ENCODE measurements around the gene LSAMP. TPM values are rescaled to one million over a fixed set of nuclear protein-coding genes. Genes with fewer than 3 reads are reported as not detected.

Gene LSAMP
- polyA plus RNA-seq, 1 of the 3 experiments (the other 2 are of a cell fraction) = 6.6 TPM

- TF ChIP-seq, protein P1, sequence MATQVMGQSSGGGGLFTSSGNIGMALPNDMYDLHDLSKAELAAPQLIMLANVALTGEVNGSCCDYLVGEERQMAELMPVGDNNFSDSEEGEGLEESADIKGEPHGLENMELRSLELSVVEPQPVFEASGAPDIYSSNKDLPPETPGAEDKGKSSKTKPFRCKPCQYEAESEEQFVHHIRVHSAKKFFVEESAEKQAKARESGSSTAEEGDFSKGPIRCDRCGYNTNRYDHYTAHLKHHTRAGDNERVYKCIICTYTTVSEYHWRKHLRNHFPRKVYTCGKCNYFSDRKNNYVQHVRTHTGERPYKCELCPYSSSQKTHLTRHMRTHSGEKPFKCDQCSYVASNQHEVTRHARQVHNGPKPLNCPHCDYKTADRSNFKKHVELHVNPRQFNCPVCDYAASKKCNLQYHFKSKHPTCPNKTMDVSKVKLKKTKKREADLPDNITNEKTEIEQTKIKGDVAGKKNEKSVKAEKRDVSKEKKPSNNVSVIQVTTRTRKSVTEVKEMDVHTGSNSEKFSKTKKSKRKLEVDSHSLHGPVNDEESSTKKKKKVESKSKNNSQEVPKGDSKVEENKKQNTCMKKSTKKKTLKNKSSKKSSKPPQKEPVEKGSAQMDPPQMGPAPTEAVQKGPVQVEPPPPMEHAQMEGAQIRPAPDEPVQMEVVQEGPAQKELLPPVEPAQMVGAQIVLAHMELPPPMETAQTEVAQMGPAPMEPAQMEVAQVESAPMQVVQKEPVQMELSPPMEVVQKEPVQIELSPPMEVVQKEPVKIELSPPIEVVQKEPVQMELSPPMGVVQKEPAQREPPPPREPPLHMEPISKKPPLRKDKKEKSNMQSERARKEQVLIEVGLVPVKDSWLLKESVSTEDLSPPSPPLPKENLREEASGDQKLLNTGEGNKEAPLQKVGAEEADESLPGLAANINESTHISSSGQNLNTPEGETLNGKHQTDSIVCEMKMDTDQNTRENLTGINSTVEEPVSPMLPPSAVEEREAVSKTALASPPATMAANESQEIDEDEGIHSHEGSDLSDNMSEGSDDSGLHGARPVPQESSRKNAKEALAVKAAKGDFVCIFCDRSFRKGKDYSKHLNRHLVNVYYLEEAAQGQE (IDR thresholded peaks at IDR 0.05; ENCODE audit: low read depth, low read length) = no peak
- TF ChIP-seq MXI1 (IDR thresholded peaks at IDR 0.05; ENCODE audit: low read depth, low read length) (no peak), TEAD4 (IDR thresholded peaks at IDR 0.05; ENCODE audit: borderline replicate concordance, insufficient read depth) (no peak)
Observed at GRCh38 chr3:115930168-115930567, 515.1 kb downstream of the LSAMP start (continued).

DNA sequence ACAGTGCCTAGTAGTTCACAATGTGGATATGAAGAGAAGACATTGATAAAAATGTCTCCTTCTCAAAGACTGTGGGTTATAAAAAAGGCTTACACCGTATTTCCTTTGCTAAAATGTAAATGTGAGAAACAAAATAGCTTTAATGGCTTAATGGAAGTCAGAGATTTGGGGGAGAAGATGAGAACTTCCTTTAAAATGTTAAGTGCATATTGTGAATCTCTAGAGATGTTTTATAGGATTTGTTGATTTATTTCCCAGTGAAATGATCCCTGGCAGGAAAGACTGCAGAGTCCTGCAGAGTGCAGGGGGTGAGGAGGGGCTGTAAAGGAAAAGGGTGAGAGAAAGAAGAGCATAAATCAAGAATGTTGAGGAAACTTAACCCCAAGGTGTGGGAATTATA, 516.9 kb downstream of the LSAMP start:
- no peaks in the 10 kb centered on the region for H3K9me2 ChIP-seq
- ChIA-PET CTCF (interaction anchor here (2.1 kb wide), 1 partner anchor 9 kb away, joined by 7 read pairs; no protein-coding TSS in a partner anchor), POLR2A (no interaction called here)
- no peaks in the 10 kb centered on the region for H3K9me3 ChIP-seq
- no peaks in the 10 kb centered on the region for H3F3A ChIP-seq (replicated peaks; ENCODE audit: insufficient read depth)
- no peaks in the 10 kb centered on the region for H3K36me3 ChIP-seq (replicated peaks in 1 of 2; ENCODE audit: control insufficient read depth in 1 of 2, insufficient read depth in 2 of 2, low read length in 1 of 2)
- TF ChIP-seq YY1 (IDR thresholded peaks at IDR 0.05; ENCODE audit: low read depth) = no peak
- no peak for TF ChIP-seq SMC3 (IDR thresholded peaks at IDR 0.05; ENCODE audit: low read depth, low read length)
- TF ChIP-seq, protein P2, sequence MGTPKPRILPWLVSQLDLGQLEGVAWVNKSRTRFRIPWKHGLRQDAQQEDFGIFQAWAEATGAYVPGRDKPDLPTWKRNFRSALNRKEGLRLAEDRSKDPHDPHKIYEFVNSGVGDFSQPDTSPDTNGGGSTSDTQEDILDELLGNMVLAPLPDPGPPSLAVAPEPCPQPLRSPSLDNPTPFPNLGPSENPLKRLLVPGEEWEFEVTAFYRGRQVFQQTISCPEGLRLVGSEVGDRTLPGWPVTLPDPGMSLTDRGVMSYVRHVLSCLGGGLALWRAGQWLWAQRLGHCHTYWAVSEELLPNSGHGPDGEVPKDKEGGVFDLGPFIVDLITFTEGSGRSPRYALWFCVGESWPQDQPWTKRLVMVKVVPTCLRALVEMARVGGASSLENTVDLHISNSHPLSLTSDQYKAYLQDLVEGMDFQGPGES (IDR thresholded peaks at IDR 0.05; ENCODE audit: low read depth, low read length) = no peak
- TF ChIP-seq, protein P3, sequence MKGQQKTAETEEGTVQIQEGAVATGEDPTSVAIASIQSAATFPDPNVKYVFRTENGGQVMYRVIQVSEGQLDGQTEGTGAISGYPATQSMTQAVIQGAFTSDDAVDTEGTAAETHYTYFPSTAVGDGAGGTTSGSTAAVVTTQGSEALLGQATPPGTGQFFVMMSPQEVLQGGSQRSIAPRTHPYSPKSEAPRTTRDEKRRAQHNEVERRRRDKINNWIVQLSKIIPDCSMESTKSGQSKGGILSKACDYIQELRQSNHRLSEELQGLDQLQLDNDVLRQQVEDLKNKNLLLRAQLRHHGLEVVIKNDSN (IDR thresholded peaks at IDR 0.05; ENCODE audit: borderline replicate concordance, low read depth) = no peak
- TF ChIP-seq, protein P4, sequence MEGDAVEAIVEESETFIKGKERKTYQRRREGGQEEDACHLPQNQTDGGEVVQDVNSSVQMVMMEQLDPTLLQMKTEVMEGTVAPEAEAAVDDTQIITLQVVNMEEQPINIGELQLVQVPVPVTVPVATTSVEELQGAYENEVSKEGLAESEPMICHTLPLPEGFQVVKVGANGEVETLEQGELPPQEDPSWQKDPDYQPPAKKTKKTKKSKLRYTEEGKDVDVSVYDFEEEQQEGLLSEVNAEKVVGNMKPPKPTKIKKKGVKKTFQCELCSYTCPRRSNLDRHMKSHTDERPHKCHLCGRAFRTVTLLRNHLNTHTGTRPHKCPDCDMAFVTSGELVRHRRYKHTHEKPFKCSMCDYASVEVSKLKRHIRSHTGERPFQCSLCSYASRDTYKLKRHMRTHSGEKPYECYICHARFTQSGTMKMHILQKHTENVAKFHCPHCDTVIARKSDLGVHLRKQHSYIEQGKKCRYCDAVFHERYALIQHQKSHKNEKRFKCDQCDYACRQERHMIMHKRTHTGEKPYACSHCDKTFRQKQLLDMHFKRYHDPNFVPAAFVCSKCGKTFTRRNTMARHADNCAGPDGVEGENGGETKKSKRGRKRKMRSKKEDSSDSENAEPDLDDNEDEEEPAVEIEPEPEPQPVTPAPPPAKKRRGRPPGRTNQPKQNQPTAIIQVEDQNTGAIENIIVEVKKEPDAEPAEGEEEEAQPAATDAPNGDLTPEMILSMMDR (IDR thresholded peaks at IDR 0.05) = no peak
- no peak for TF ChIP-seq MXI1 (IDR thresholded peaks at IDR 0.05; ENCODE audit: low read depth, low read length)
- TF ChIP-seq TEAD4 (IDR thresholded peaks at IDR 0.05; ENCODE audit: borderline replicate concordance, insufficient read depth) = no peak
- no peak for TF ChIP-seq NFIC (IDR thresholded peaks at IDR 0.05; ENCODE audit: borderline replicate concordance)
- no peak for TF ChIP-seq MAX (IDR thresholded peaks at IDR 0.05; ENCODE audit: low read depth)
- TF ChIP-seq, protein P1 (IDR thresholded peaks at IDR 0.05; ENCODE audit: low read depth, low read length) = no peak
- no peak for TF ChIP-seq EZH2phosphoT487 (IDR thresholded peaks at IDR 0.05; ENCODE audit: borderline replicate concordance, low read depth)
- TF ChIP-seq RCOR1 (IDR thresholded peaks at IDR 0.05; ENCODE audit: low read length) = no peak
- TF ChIP-seq TAF1 (IDR thresholded peaks at IDR 0.05; ENCODE audit: borderline replicate concordance, low read depth, low read length) = no peak
- no peak for TF ChIP-seq PBX3 (IDR thresholded peaks at IDR 0.05)
- no peak for TF ChIP-seq EP300 (IDR thresholded peaks at IDR 0.05; ENCODE audit: borderline replicate concordance in 1 of 2, low read depth in 1 of 2, low read length in 1 of 2)
- no peaks in the 10 kb centered on the region for H3K27me3 ChIP-seq (ENCODE audit: insufficient read depth)
- no peak overlapping the region for H3K4me3 ChIP-seq (ENCODE audit: low read depth in 2 of 2, low read length in 1 of 2)
- H3K9ac ChIP-seq = no peak overlapping the region
- no peak for DNase-seq
- 54% methylated on average over 1 of the region's 1 CpG for WGBS (ENCODE audit: low lambda C conversion rate)
- H4K20me1 ChIP-seq (ENCODE audit: insufficient read depth) = no peaks in the 10 kb centered on the region
- H3K79me2 ChIP-seq (ENCODE audit: insufficient read depth) = no peaks in the 10 kb centered on the region
- H3K27ac ChIP-seq (ENCODE audit: low read depth in 2 of 2, low read length in 1 of 2) = no peak overlapping the region
- no peak overlapping the region for H3K4me2 ChIP-seq
- H2AFZ ChIP-seq (ENCODE audit: low read depth) = no peak overlapping the region
- H3K4me1 ChIP-seq (ENCODE audit: control insufficient read depth in 1 of 2, insufficient read depth in 2 of 2, low read depth in 1 of 2, low read length in 1 of 2) = peaks cover 0 to 13% of the 10 kb centered on the region in 2 experiments; a peak in 1 of 4 replicates

Data from SK-N-SH (cell line).